ENCODE measurements around the gene TMEM51. TPM values are rescaled to one million over a fixed set of nuclear protein-coding genes. Genes with fewer than 3 reads are reported as not detected.

The TMEM51 gene
- total and polyA plus RNA-seq, 2 of the 4 experiments (the other 2 are of a cell fraction) = 2.7 to 10.2 TPM

DNA sequence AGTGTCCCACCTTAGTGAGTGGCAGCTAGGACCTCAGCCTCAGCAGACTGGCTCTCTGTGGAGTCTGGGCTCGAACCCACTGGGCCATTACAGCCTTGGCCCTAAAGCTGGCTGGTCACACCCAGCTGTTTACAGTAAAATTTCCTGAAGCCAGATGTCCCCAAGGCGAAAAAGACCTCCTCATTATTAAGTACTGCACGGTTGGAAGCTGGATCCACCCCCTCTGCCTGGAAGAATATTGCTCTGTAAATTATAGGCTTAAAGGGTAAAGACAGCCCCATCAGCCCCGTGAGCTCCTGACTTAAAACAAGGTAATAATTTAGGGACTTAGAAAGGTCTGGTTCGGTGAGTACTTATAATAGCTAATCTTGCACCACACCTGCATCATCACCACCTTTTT is 30.3 kb upstream of the TMEM51 start:
- dilution Hi-C loops (cut with HindIII; ENCODE audit: low sequenced_read_pairs, unreplicated experiment) = no loop called here
- CTCF ChIA-PET = interaction anchor here (0.6 kb wide), 1 partner anchor 109 kb away, joined by 3 read pairs; no protein-coding TSS in a partner anchor

More for the DNA sequence above, 30.3 kb upstream of the TMEM51 start:
- Histone ChIP-seq H2BK120ac (ENCODE audit: low read depth, low read length) (no peak overlapping the region), H3K27ac (ENCODE audit: insufficient read depth, low read length) (no peak overlapping the region), H4K5ac (ENCODE audit: low read depth, low read length) (no peak overlapping the region), H3K9ac (ENCODE audit: low read depth, low read length) (no peak overlapping the region), H3K4ac (ENCODE audit: low read depth, low read length) (no peak overlapping the region), H3K79me1 (ENCODE audit: low read depth in 1 of 2, low read length in 2 of 2) (no peaks in the 10 kb centered on the region), H3K18ac (ENCODE audit: low read depth, low read length) (no peak overlapping the region), H4K8ac (ENCODE audit: low read depth in 2 of 2, low read length in 2 of 2) (no peak overlapping the region), H2BK5ac (ENCODE audit: low read depth, low read length, poor library complexity, severe bottlenecking) (no peak overlapping the region), H3K56ac (ENCODE audit: extremely low read depth, insufficient read depth, low read length) (no peak overlapping the region), H2AK9ac (replicated peaks; ENCODE audit: low read depth, low read length, poor library complexity) (no peak overlapping the region), H3K9me3 (ENCODE audit: control insufficient read depth, insufficient read depth, low read length) (no peaks in the 10 kb centered on the region), H2AK5ac (ENCODE audit: low read depth, low read length) (no peak overlapping the region), H3K4me2 (ENCODE audit: low read depth, low read length) (no peak overlapping the region), H4K91ac (ENCODE audit: insufficient read depth, low read depth, low read length) (no peak overlapping the region), H3K14ac (replicated peaks; ENCODE audit: low read depth, low read length) (no peak overlapping the region), H2BK15ac (ENCODE audit: low read depth, low read length) (no peak overlapping the region), H3K4me3 (ENCODE audit: insufficient read depth, low read depth, low read length) (no peak overlapping the region), H3K36me3 (ENCODE audit: control insufficient read depth, insufficient read depth, low read length) (no peaks in the 10 kb centered on the region), H2BK20ac (ENCODE audit: low read depth, low read length) (no peak overlapping the region), H3K23ac (ENCODE audit: low read depth, low read length) (no peak overlapping the region), H3K4me1 (ENCODE audit: control insufficient read depth, insufficient read depth, low read length) (no peaks in the 10 kb centered on the region), H3K9me1 (ENCODE audit: insufficient read depth, low read length) (no peaks in the 10 kb centered on the region), H3K27me3 (ENCODE audit: control insufficient read depth, insufficient read depth, low read length) (peaks cover 28% of the 10 kb centered on the region), H2AFZ (replicated peaks; ENCODE audit: low read length, poor library complexity) (no peak overlapping the region), H4K20me1 (ENCODE audit: insufficient read depth, low read length) (no peaks in the 10 kb centered on the region; the same call in 1 of the 2 replicates)
- TF ChIP-seq MXI1 (IDR thresholded peaks at IDR 0.05; ENCODE audit: borderline replicate concordance, low read depth, low read length) (no peak), CHD1 (IDR thresholded peaks at IDR 0.05; ENCODE audit: low read depth, low read length) (no peak), FOS (IDR thresholded peaks at IDR 0.05; ENCODE audit: low read depth, low read length) (no peak), RCOR1 (IDR thresholded peaks at IDR 0.05; ENCODE audit: insufficient replicate concordance, low read length) (no peak), RFX5 (IDR thresholded peaks at IDR 0.05; ENCODE audit: low read depth, low read length) (no peak), NFE2L2 (IDR thresholded peaks at IDR 0.05; ENCODE audit: low read depth, low read length) (no peak), BHLHE40 (IDR thresholded peaks at IDR 0.05; ENCODE audit: low read depth, low read length) (no peak)
- TF ChIP-seq, protein P1, sequence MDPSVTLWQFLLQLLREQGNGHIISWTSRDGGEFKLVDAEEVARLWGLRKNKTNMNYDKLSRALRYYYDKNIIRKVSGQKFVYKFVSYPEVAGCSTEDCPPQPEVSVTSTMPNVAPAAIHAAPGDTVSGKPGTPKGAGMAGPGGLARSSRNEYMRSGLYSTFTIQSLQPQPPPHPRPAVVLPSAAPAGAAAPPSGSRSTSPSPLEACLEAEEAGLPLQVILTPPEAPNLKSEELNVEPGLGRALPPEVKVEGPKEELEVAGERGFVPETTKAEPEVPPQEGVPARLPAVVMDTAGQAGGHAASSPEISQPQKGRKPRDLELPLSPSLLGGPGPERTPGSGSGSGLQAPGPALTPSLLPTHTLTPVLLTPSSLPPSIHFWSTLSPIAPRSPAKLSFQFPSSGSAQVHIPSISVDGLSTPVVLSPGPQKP (IDR thresholded peaks at IDR 0.05; ENCODE audit: borderline replicate concordance, low read depth, low read length) = no peak
- TF ChIP-seq, protein P2, sequence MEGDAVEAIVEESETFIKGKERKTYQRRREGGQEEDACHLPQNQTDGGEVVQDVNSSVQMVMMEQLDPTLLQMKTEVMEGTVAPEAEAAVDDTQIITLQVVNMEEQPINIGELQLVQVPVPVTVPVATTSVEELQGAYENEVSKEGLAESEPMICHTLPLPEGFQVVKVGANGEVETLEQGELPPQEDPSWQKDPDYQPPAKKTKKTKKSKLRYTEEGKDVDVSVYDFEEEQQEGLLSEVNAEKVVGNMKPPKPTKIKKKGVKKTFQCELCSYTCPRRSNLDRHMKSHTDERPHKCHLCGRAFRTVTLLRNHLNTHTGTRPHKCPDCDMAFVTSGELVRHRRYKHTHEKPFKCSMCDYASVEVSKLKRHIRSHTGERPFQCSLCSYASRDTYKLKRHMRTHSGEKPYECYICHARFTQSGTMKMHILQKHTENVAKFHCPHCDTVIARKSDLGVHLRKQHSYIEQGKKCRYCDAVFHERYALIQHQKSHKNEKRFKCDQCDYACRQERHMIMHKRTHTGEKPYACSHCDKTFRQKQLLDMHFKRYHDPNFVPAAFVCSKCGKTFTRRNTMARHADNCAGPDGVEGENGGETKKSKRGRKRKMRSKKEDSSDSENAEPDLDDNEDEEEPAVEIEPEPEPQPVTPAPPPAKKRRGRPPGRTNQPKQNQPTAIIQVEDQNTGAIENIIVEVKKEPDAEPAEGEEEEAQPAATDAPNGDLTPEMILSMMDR (conservative IDR thresholded peaks at IDR 0.05; ENCODE audit: low read depth, low read length) = no peak
- no peak for DNase-seq
- POLR2A ChIA-PET (ENCODE audit: unreplicated experiment) = no interaction called here
- 17% methylated on average over 1 of the region's 5 CpGs; no CpG with 5 or more reads in 1 of the 2 experiments for WGBS, 2 experiments (ENCODE audit: extremely low coverage in 2 of 2, insufficient read length in 1 of 2)
- ATAC-seq (ENCODE audit: low read depth) = no peak
- no TSS peak for BruUV-seq (replicated peaks)
- intact Hi-C loops (cut with micrococcal nuclease) = no loop called here
- in situ Hi-C loops (cut with MboI; ENCODE audit: low sequenced_read_pairs) = no loop called here

Measured in IMR-90 (cell line).